ENCODE data around the gene STK39. TPM values are rescaled to one million over a fixed set of nuclear protein-coding genes. Genes with fewer than 3 reads are reported as not detected.

STK39 gene
- total and polyA plus RNA-seq, 4 donors: 8.5 to 18.7 (median 11.2) TPM

DNA sequence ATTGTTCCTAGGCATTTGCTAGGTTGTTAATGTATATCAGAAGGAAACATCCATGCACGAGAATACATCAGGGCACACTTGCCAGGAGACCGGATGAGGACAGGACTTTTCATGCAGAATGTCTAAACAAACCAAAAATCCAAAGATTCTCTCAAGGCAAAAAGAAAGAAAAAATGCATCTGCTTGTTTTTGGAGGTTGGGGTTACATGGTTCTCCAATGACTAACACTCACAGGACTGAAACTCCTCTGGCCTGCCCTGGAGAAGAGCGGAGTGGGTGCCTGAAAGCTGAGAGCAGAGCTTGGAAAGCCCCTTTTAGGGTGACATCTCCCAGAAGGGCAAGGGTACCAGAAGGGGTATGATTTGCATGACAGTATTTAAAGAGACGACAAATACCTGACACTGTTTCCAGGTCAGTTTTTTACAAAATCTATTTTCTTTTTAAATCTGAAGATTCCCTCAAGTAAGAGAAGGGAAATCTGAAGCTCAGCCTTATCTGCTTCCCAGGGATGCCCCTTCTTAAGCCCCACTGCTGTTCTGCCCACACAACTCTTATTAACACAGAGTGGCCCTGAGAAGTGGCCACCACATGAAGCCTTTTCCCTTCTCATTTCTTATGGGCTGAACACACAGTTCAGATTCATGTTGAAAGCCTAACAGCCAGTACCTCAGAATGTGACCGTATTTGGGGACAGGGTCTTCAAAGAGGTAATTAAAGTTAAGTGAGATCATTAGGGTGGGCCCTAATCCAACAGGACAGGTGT lies 216.4 kb downstream of the STK39 start:
- Histone ChIP-seq H3K9me3 (ENCODE audit: control insufficient read depth in 4 of 4, insufficient read depth in 3 of 4, low read length in 3 of 4) (no peaks in the 10 kb centered on the region), H3K4me1 (ENCODE audit: control insufficient read depth in 5 of 5, insufficient read depth in 5 of 5, low read length in 5 of 5) (no peaks in the 10 kb centered on the region), H3K27me3 (ENCODE audit: control insufficient read depth in 3 of 3, insufficient read depth in 3 of 3, low read length in 2 of 3) (no peaks in the 10 kb centered on the region), H3K9ac (ENCODE audit: insufficient read depth in 1 of 2, low read length in 2 of 2) (no peak overlapping the region), H3K27ac (ENCODE audit: low read depth in 1 of 2, low read length in 1 of 2) (no peak overlapping the region), H3K36me3 (ENCODE audit: control insufficient read depth in 4 of 4, insufficient read depth in 4 of 4, low read length in 4 of 4) (peaks cover 0 to 3% (median under 1%) of the 10 kb centered on the region in 4 donors), H3K4me3 (no peak overlapping the region)
- DNase-seq: no peak
- 92% methylated on average over 5 of the region's 5 CpGs for WGBS, 2 donors
- no peak for ATAC-seq (ENCODE audit: insufficient read depth, low FRiP score)
- TF ChIP-seq CTCF (IDR thresholded peaks at IDR 0.05; ENCODE audit: control extremely low read depth, extremely low read depth): no peak

GRCh38 chr2:168029071-168029470 lies 218.3 kb downstream of the STK39 start:
- TF ChIP-seq CTCF (IDR thresholded peaks at IDR 0.05; ENCODE audit: control extremely low read depth, extremely low read depth): no peak

DNA sequence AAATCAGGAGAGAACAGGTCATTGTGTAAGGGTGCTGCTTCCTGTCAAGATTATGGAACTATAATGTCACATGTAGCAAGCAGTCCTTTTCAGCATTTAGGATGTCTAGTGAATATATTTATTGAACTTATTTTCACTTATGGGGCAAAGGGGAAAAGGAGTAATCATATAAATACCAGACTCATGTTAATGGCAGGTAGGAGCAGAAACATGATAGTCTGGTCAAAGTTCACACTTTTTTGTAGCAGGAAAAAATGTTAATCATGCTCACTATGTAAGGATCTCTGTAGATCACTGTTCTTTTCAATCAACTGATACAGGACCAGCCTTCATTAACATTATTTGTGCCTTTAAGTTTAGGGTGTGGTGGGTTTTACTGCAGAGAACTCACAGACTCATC lies 219.0 kb downstream of the STK39 start:
- H3K27me3 ChIP-seq (ENCODE audit: control insufficient read depth in 3 of 3, insufficient read depth in 3 of 3, low read length in 2 of 3): no peaks in the 10 kb centered on the region
- no peaks in the 10 kb centered on the region for H3K9me3 ChIP-seq (ENCODE audit: control insufficient read depth in 4 of 4, insufficient read depth in 3 of 4, low read length in 3 of 4)
- ATAC-seq (ENCODE audit: insufficient read depth, low FRiP score) (no peak), DNase-seq (no peak)
- no peak for TF ChIP-seq CTCF (IDR thresholded peaks at IDR 0.05; ENCODE audit: control extremely low read depth, extremely low read depth)
- H3K27ac ChIP-seq (ENCODE audit: low read depth in 1 of 2, low read length in 1 of 2): no peak overlapping the region
- no peak overlapping the region for H3K9ac ChIP-seq (ENCODE audit: insufficient read depth in 1 of 2, low read length in 2 of 2)
- peaks cover 0 to 6% (median 1%) of the 10 kb centered on the region in 4 donors for H3K36me3 ChIP-seq (ENCODE audit: control insufficient read depth in 4 of 4, insufficient read depth in 4 of 4, low read length in 4 of 4)
- no peak overlapping the region for H3K4me3 ChIP-seq
- peaks cover 0 to 4% (median 0%) of the 10 kb centered on the region in 5 donors for H3K4me1 ChIP-seq (ENCODE audit: control insufficient read depth in 5 of 5, insufficient read depth in 5 of 5, low read length in 5 of 5)

More at GRCh38 chr2:168029071-168029470, 218.3 kb downstream of the STK39 start:
- ATAC-seq (ENCODE audit: insufficient read depth, low FRiP score) (no peak), DNase-seq (no peak)
- peaks cover 0 to 6% (median 2%) of the 10 kb centered on the region in 4 donors for H3K36me3 ChIP-seq (ENCODE audit: control insufficient read depth in 4 of 4, insufficient read depth in 4 of 4, low read length in 4 of 4)
- H3K27ac ChIP-seq (ENCODE audit: low read depth in 1 of 2, low read length in 1 of 2): no peak overlapping the region
- WGBS, 2 donors: 83 to 92% methylated on average over 1 of the region's 1 CpG
- peaks cover 0 to 4% (median 0%) of the 10 kb centered on the region in 5 donors for H3K4me1 ChIP-seq (ENCODE audit: control insufficient read depth in 5 of 5, insufficient read depth in 5 of 5, low read length in 5 of 5)
- H3K9ac ChIP-seq (ENCODE audit: insufficient read depth in 1 of 2, low read length in 2 of 2): no peak overlapping the region
- H3K9me3 ChIP-seq (ENCODE audit: control insufficient read depth in 4 of 4, insufficient read depth in 3 of 4, low read length in 3 of 4): no peaks in the 10 kb centered on the region
- no peaks in the 10 kb centered on the region for H3K27me3 ChIP-seq (ENCODE audit: control insufficient read depth in 3 of 3, insufficient read depth in 3 of 3, low read length in 2 of 3)
- no peak overlapping the region for H3K4me3 ChIP-seq
